GM20431 (cell line): ENCODE measurements around the gene HMGN5.

ENCODE experiments used
- in situ Hi-C: fragments of 300-500 bp; cut with MseI, MboI; formaldehyde crosslinking; loops from one replicate; pipeline ENCODE4 v1.15.0; 2020; ENCODE audit warnings: low sequenced_read_pairs; ENCODE audit not compliant: unreplicated experiment

HMGN5 gene

GRCh38 chrX:81121513-81122363 is 80.0 kb downstream of the HMGN5 start:
- in situ Hi-C loops, result no loop called here

GRCh38 chrX:81120936-81121371 is 80.8 kb downstream of the HMGN5 start:
- in situ Hi-C loops, result no loop called here

GRCh38 chrX:81120258-81120935 is 81.3 kb downstream of the HMGN5 start:
- in situ Hi-C loops, result no loop called here

- in situ Hi-C loops, result no loop called here
Measured at GRCh38 chrX:81114757-81115156, 87.0 kb downstream of the HMGN5 start.

GRCh38 chrX:81110286-81110685 is 91.4 kb downstream of the HMGN5 start:
- in situ Hi-C loops, result no loop called here

- in situ Hi-C loops, result no loop called here
Measured at GRCh38 chrX:81082649-81083048, 119.1 kb downstream of the HMGN5 start.
